Panc1 (cell line): ENCODE results near the gene THG1L. TPM values are rescaled to one million over a fixed set of nuclear protein-coding genes. Genes with fewer than 3 reads are reported as not detected.
"Not testable (repeated sequence)": the region's sequence is repeated elsewhere in the genome, so short reads cannot be mapped to it uniquely, and the experiment has no call there.

Experiments used
- ATAC-seq: fragments of 200-7000 bp; cut with Tn5 transposase; 2 replicates; pipeline ENCODE4 v1.9.1; 2020; ENCODE audit warnings: mild to moderate bottlenecking, moderate library complexity
- BruUV-seq: library from RNA; stranded (reverse); fragments of 400-500 nt; replicated peaks from 2 replicates; lab custom pipeline; 2021; lab: Mats Ljungman, UMichigan
- CTCF ChIA-PET: fragments of 300-600 bp; sonication (Branson Sonifier 250); formaldehyde crosslinking; loops from one replicate; lab custom pipeline; 2022; ENCODE audit warnings: antibody characterized with exemption; lab: Charles Lee
- POLR2A ChIA-PET: fragments of 300-600 bp; sonication (Branson Sonifier 250); formaldehyde crosslinking; loops from one replicate; lab custom pipeline; 2022; ENCODE audit warnings: antibody characterized with exemption; lab: Charles Lee
- DNase-seq: peaks from one replicate; pipeline ENCODE4 v3.0.0-alpha.2; 2010; ENCODE audit warnings: low read depth, low spot score
- H3K27ac ChIP-seq: 2 replicates; pipeline ENCODE4 v1.5.1; 2011; ENCODE audit warnings: mild to moderate bottlenecking, low read length, inconsistent platforms
- H3K27me3 ChIP-seq: fragments of 200-500 bp; sonication (Bioruptor generic); 2 replicates; pipeline ENCODE4 v1.6.0; 2014; ENCODE audit warnings: low read length, inconsistent platforms; ENCODE audit not compliant: control insufficient read depth, insufficient read depth
- H3K36me3 ChIP-seq: fragments of 200-500 bp; sonication (Bioruptor generic); 2 replicates; pipeline ENCODE4 v1.5.1; 2014; ENCODE audit warnings: inconsistent platforms, mild to moderate bottlenecking, low read length, moderate library complexity; ENCODE audit not compliant: control insufficient read depth, insufficient read depth
- H3K4me1 ChIP-seq: 2 replicates; pipeline ENCODE4 v1.5.1; 2011; ENCODE audit warnings: inconsistent platforms, mild to moderate bottlenecking, low read length, moderate library complexity; ENCODE audit not compliant: control insufficient read depth, insufficient read depth
- H3K4me3 ChIP-seq, 2 experiments: 2 replicates each; pipeline ENCODE4 v1.5.1; 2011 to 2012; ENCODE audit warnings: low read depth in 2 of 2, low read length in 2 of 2, mild to moderate bottlenecking in 2 of 2, inconsistent platforms in 1 of 2, moderate library complexity in 1 of 2
- H3K9me3 ChIP-seq: fragments of 200-500 bp; sonication (Bioruptor generic); 2 replicates; pipeline ENCODE4 v1.5.1; 2014; ENCODE audit warnings: low read depth, mild to moderate bottlenecking, inconsistent platforms, low read length, moderate library complexity; ENCODE audit not compliant: control insufficient read depth, insufficient read depth
- POLR2AphosphoS5 ChIP-seq: IDR thresholded peaks from 2 replicates; pipeline ENCODE4 v1.6.1; 2012; ENCODE audit warnings: mild to moderate bottlenecking, low read depth, low read length, moderate library complexity
- SIN3A ChIP-seq: IDR thresholded peaks from 2 replicates; pipeline ENCODE4 v1.6.1; 2012; ENCODE audit warnings: low read depth, mild to moderate bottlenecking, low read length, moderate library complexity, borderline replicate concordance; ENCODE audit not compliant: insufficient read depth
- TCF7L2 ChIP-seq: IDR thresholded peaks from 2 replicates; pipeline ENCODE4 v1.6.1; 2011; ENCODE audit warnings: mild to moderate bottlenecking, low read depth, low read length, inconsistent platforms
- in situ Hi-C: cut with HindIII; loops from 2 replicates; pipeline ENCODE4 v1.10.0; 2016; ENCODE audit warnings: low sequenced_read_pairs, low pct_unique_long_range_greater_than_20kb
- intact Hi-C: fragments of 100-400 bp; cut with micrococcal nuclease; formaldehyde crosslinking; loops from one replicate; pipeline ENCODE4 v1.10.0; 2022; ENCODE audit not compliant: unreplicated experiment
- total RNA-seq: library from RNA; stranded (reverse); gene quantifications from one replicate; pipeline ENCODE4 v1.2.1, GENCODE V29; 2021; ENCODE audit not compliant: unreplicated experiment
- TF ChIP-seq, protein P1 (sequence below), 2 experiments: IDR thresholded peaks; 2 replicates each; pipeline ENCODE4 v1.6.1; 2011 to 2012; ENCODE audit warnings: low read depth in 2 of 2, control low read depth in 1 of 2, low read length in 1 of 2, mild to moderate bottlenecking in 1 of 2, moderate library complexity in 1 of 2; ENCODE audit not compliant: insufficient read depth in 1 of 2
- TF ChIP-seq, protein P2 (sequence below): fragments of 450-650 bp; IDR thresholded peaks from 2 replicates; pipeline ENCODE4 v1.5.1; 2017; ENCODE audit warnings: mild to moderate bottlenecking

Gene THG1L
- total RNA-seq, 1 experiment from 2014 or later, result 15.4 TPM

- H3K27ac ChIP-seq, result no peak overlapping the region
- in situ Hi-C loops (no loop called here), intact Hi-C loops (no loop called here)
- H3K9me3 ChIP-seq, result no peaks in the 10 kb centered on the region
- no peak for TF ChIP-seq SIN3A
- no peak for TF ChIP-seq POLR2AphosphoS5
- no peak for TF ChIP-seq TCF7L2
- TF ChIP-seq, protein P1, sequence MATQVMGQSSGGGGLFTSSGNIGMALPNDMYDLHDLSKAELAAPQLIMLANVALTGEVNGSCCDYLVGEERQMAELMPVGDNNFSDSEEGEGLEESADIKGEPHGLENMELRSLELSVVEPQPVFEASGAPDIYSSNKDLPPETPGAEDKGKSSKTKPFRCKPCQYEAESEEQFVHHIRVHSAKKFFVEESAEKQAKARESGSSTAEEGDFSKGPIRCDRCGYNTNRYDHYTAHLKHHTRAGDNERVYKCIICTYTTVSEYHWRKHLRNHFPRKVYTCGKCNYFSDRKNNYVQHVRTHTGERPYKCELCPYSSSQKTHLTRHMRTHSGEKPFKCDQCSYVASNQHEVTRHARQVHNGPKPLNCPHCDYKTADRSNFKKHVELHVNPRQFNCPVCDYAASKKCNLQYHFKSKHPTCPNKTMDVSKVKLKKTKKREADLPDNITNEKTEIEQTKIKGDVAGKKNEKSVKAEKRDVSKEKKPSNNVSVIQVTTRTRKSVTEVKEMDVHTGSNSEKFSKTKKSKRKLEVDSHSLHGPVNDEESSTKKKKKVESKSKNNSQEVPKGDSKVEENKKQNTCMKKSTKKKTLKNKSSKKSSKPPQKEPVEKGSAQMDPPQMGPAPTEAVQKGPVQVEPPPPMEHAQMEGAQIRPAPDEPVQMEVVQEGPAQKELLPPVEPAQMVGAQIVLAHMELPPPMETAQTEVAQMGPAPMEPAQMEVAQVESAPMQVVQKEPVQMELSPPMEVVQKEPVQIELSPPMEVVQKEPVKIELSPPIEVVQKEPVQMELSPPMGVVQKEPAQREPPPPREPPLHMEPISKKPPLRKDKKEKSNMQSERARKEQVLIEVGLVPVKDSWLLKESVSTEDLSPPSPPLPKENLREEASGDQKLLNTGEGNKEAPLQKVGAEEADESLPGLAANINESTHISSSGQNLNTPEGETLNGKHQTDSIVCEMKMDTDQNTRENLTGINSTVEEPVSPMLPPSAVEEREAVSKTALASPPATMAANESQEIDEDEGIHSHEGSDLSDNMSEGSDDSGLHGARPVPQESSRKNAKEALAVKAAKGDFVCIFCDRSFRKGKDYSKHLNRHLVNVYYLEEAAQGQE (IDR thresholded peaks at IDR 0.05; ENCODE audit: insufficient read depth in 1 of 2, low read depth in 2 of 2, low read length in 1 of 2), result no peak
- TF ChIP-seq, protein P2, sequence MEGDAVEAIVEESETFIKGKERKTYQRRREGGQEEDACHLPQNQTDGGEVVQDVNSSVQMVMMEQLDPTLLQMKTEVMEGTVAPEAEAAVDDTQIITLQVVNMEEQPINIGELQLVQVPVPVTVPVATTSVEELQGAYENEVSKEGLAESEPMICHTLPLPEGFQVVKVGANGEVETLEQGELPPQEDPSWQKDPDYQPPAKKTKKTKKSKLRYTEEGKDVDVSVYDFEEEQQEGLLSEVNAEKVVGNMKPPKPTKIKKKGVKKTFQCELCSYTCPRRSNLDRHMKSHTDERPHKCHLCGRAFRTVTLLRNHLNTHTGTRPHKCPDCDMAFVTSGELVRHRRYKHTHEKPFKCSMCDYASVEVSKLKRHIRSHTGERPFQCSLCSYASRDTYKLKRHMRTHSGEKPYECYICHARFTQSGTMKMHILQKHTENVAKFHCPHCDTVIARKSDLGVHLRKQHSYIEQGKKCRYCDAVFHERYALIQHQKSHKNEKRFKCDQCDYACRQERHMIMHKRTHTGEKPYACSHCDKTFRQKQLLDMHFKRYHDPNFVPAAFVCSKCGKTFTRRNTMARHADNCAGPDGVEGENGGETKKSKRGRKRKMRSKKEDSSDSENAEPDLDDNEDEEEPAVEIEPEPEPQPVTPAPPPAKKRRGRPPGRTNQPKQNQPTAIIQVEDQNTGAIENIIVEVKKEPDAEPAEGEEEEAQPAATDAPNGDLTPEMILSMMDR, result no peak
- H3K4me3 ChIP-seq, result no peak overlapping the region
- no TSS peak for BruUV-seq
- DNase-seq, result no peak
- H3K36me3 ChIP-seq, result no peaks in the 10 kb centered on the region
- ChIA-PET POLR2A (no interaction called here), CTCF (no interaction called here)
- no peak for ATAC-seq
- H3K4me1 ChIP-seq, result no peaks in the 10 kb centered on the region
- no peaks in the 10 kb centered on the region for H3K27me3 ChIP-seq
Observed at GRCh38 chr5:157721159-157721558, 10.1 kb upstream of the THG1L start.

GRCh38 chr5:157722895-157723294, 8.3 kb upstream of the THG1L start:
- BruUV-seq, ATAC-seq, CTCF ChIA-PET: not testable (repeated sequence)

GRCh38 chr5:157726607-157727006, 4.6 kb upstream of the THG1L start:
- in situ Hi-C loops, result not testable (repeated sequence)

More at GRCh38 chr5:157722895-157723294, 8.3 kb upstream of the THG1L start:
- H3K4me3 ChIP-seq, H3K4me1 ChIP-seq, POLR2A ChIA-PET, in situ Hi-C loops, H3K9me3 ChIP-seq, DNase-seq, H3K27ac ChIP-seq, intact Hi-C loops, H3K36me3 ChIP-seq, H3K27me3 ChIP-seq: not testable (repeated sequence)

GRCh38 chr5:157727858-157728257, 3.4 kb upstream of the THG1L start:
- H3K36me3 ChIP-seq, in situ Hi-C loops, DNase-seq, H3K4me1 ChIP-seq, H3K27ac ChIP-seq, intact Hi-C loops, H3K4me3 ChIP-seq, BruUV-seq, CTCF ChIA-PET, H3K27me3 ChIP-seq, POLR2A ChIA-PET, H3K9me3 ChIP-seq, ATAC-seq: not testable (repeated sequence)

More at GRCh38 chr5:157726607-157727006, 4.6 kb upstream of the THG1L start:
- ATAC-seq, DNase-seq, BruUV-seq, H3K4me1 ChIP-seq, H3K36me3 ChIP-seq, CTCF ChIA-PET, H3K4me3 ChIP-seq, POLR2A ChIA-PET, H3K27ac ChIP-seq, intact Hi-C loops, H3K9me3 ChIP-seq, H3K27me3 ChIP-seq: not testable (repeated sequence)
